B cell (primary cell): ENCODE results near the gene MSMB.

Source experiments
- CTCF ChIP-seq: fragments of 200-600 bp; IDR thresholded peaks from one replicate; pipeline ENCODE4 v1.8.0; 2022; ENCODE audit warnings: antibody characterized with exemption, mild to moderate bottlenecking
- EZH2 ChIP-seq: IDR thresholded peaks from 2 replicates; pipeline ENCODE4 v1.6.1; 2012; ENCODE audit warnings: borderline replicate concordance, low read depth, mild to moderate bottlenecking, moderate library complexity, low read length; ENCODE audit not compliant: insufficient read depth, poor library complexity, severe bottlenecking

- TF ChIP-seq CTCF = no peak
- TF ChIP-seq EZH2 = no peak
Observed at GRCh38 chr10:46052057-46052790, 6.2 kb upstream of the MSMB start.
